DMS153 treated with DMSO at 0.1 percent for 48 hours (cell line): ENCODE results near the gene SLC38A1.
"Not testable (repeated sequence)": the region's sequence is repeated elsewhere in the genome, so short reads cannot be mapped to it uniquely, and the experiment has no call there.

Source experiments
- DNase-seq: peaks from one replicate; lab custom pipeline; 2025; ENCODE audit not compliant: unreplicated experiment; lab: John Stamatoyannopoulos, UW

Gene SLC38A1

GRCh38 chr12:46174061-46174662, 94.7 kb downstream of the SLC38A1 start:
- no peak for DNase-seq

GRCh38 chr12:46168426-46168825, 100.4 kb downstream of the SLC38A1 start:
- DNase-seq: no peak

- DNase-seq: no peak
These were observed 101.4 kb downstream of the SLC38A1 start for GRCh38 chr12:46167412-46167811.

GRCh38 chr12:46165191-46165590, 103.7 kb downstream of the SLC38A1 start:
- DNase-seq: no peak

GRCh38 chr12:46164186-46164761, 104.6 kb downstream of the SLC38A1 start:
- no peak for DNase-seq

GRCh38 chr12:46162549-46163076, 106.2 kb downstream of the SLC38A1 start:
- DNase-seq: not testable (repeated sequence)

GRCh38 chr12:46160981-46161690, 107.7 kb downstream of the SLC38A1 start:
- no peak for DNase-seq

GRCh38 chr12:46160101-46160980, 108.5 kb downstream of the SLC38A1 start:
- peak; percentile 45 for DNase-seq

GRCh38 chr12:46159309-46159901, 109.4 kb downstream of the SLC38A1 start:
- no peak for DNase-seq

GRCh38 chr12:46158501-46158900, 110.3 kb downstream of the SLC38A1 start:
- no peak for DNase-seq

GRCh38 chr12:46154221-46154985, 114.4 kb downstream of the SLC38A1 start:
- DNase-seq: no peak

- peak; percentile 3 for DNase-seq
These were observed 115.5 kb downstream of the SLC38A1 start for GRCh38 chr12:46153268-46153872.

- no peak for DNase-seq
These were observed 116.4 kb downstream of the SLC38A1 start for GRCh38 chr12:46152456-46152855.

- DNase-seq: no peak
These were observed 118.1 kb downstream of the SLC38A1 start for GRCh38 chr12:46150735-46151134.

- no peak for DNase-seq
These were observed 118.9 kb downstream of the SLC38A1 start for GRCh38 chr12:46149905-46150304.

GRCh38 chr12:46149079-46149464, 119.8 kb downstream of the SLC38A1 start:
- no peak for DNase-seq

- DNase-seq: no peak
These were observed 120.3 kb downstream of the SLC38A1 start for GRCh38 chr12:46148327-46149078.

- DNase-seq: no peak
These were observed 121.7 kb downstream of the SLC38A1 start for GRCh38 chr12:46147144-46147543.

GRCh38 chr12:46145881-46146280, 123.0 kb downstream of the SLC38A1 start:
- DNase-seq: no peak
